Left ventricle myocardium superior (tissue), 1 donor: Measurements from ENCODE around the gene SYT7. TPM values are rescaled to one million over a fixed set of nuclear protein-coding genes. Genes with fewer than 3 reads are reported as not detected.

Experiments used
- ATAC-seq: fragments of 200-7000 bp; cut with Tn5 transposase; one replicate; pipeline ENCODE4 v1.9.1; 2020; ENCODE audit warnings: mild to moderate bottlenecking, moderate library complexity
- DNase-seq: peaks from one replicate; pipeline ENCODE4 v3.0.0-alpha.2; 2020
- intact Hi-C: fragments of 100-400 bp; cut with micrococcal nuclease; formaldehyde crosslinking; loops from one replicate; pipeline ENCODE4 v1.11.0; 2022
- total RNA-seq: library from RNA; stranded (reverse); fragmentation: NEBNext Ultra II Directional; extraction: Animal tissue kit (Norgen Biotek cat#: 25700); gene quantifications from one replicate; pipeline ENCODE4 v1.2.1, GENCODE V29; 2021
- donor health status: DM: no; HTN: yes; CAD: no; lungs with severe emphysema.

SYT7 gene
- total RNA-seq, 1 donor from 2014 or later = 32.5 TPM

- ATAC-seq (no peak), DNase-seq (no peak)
- intact Hi-C loops = no loop called here
These were observed 15.8 kb downstream of the SYT7 start for GRCh38 chr11:61564936-61565696.

GRCh38 chr11:61560751-61561150 is 20.1 kb downstream of the SYT7 start:
- no peak for DNase-seq
- ATAC-seq = no peak
- intact Hi-C loops = no loop called here

- no peak for DNase-seq
- intact Hi-C loops = no loop called here
- ATAC-seq = no peak
These were observed 24.3 kb downstream of the SYT7 start for GRCh38 chr11:61556621-61557020.

GRCh38 chr11:61555978-61556377 is 24.9 kb downstream of the SYT7 start:
- DNase-seq (no peak), ATAC-seq (no peak)
- intact Hi-C loops = no loop called here

GRCh38 chr11:61555051-61555969 is 25.6 kb downstream of the SYT7 start:
- intact Hi-C loops = no loop called here
- ATAC-seq = no peak
- no peak for DNase-seq

- no peak for ATAC-seq
- no peak for DNase-seq
- intact Hi-C loops = no loop called here
These were observed 26.5 kb downstream of the SYT7 start for GRCh38 chr11:61554172-61554988.

GRCh38 chr11:61553373-61554171 is 27.3 kb downstream of the SYT7 start:
- no peak for DNase-seq
- no peak for ATAC-seq
- intact Hi-C loops = no loop called here

- ATAC-seq (peak; percentile 84), DNase-seq (peak; percentile 75)
These were observed 28.7 kb downstream of the SYT7 start for GRCh38 chr11:61552108-61552635.

GRCh38 chr11:61551634-61552033 is 29.2 kb downstream of the SYT7 start:
- ATAC-seq (peak; percentile 86), DNase-seq (peak; percentile 89)
- intact Hi-C loops = no loop called here

More at GRCh38 chr11:61552108-61552635, 28.7 kb downstream of the SYT7 start:
- intact Hi-C loops = no loop called here

- no peak for ATAC-seq
- DNase-seq = no peak
- intact Hi-C loops = no loop called here
These were observed 30.1 kb downstream of the SYT7 start for GRCh38 chr11:61550665-61551227.

- ATAC-seq = peak; percentile 50
These were observed 31.0 kb downstream of the SYT7 start for GRCh38 chr11:61549662-61550568.

GRCh38 chr11:61549177-61549576 is 31.7 kb downstream of the SYT7 start:
- intact Hi-C loops = loop anchor here (10.0 kb wide), 1 partner anchor 1054 kb away; the partner anchor contains the start of gene MS4A12
- no peak for DNase-seq
- ATAC-seq = no peak

More at GRCh38 chr11:61549662-61550568, 31.0 kb downstream of the SYT7 start:
- intact Hi-C loops = loop anchor here (10.0 kb wide), 1 partner anchor 1055 kb away; the partner anchor contains the start of gene MS4A12
- DNase-seq = peak; percentile 75

GRCh38 chr11:61547246-61547645 is 33.6 kb downstream of the SYT7 start:
- DNase-seq (no peak), ATAC-seq (no peak)
- intact Hi-C loops = loop anchor here (10.0 kb wide), 1 partner anchor 1052 kb away; the partner anchor contains the start of gene MS4A12

- intact Hi-C loops = loop anchor here (10.0 kb wide), 1 partner anchor 1052 kb away; the partner anchor contains the start of gene MS4A12
- ATAC-seq (no peak), DNase-seq (no peak)
These were observed 34.2 kb downstream of the SYT7 start for GRCh38 chr11:61546663-61547062.

GRCh38 chr11:61545921-61546320 is 35.0 kb downstream of the SYT7 start:
- intact Hi-C loops = loop anchor here (10.0 kb wide), 1 partner anchor 1051 kb away; the partner anchor contains the start of gene MS4A12
- no peak for ATAC-seq
- no peak for DNase-seq

- DNase-seq (no peak), ATAC-seq (no peak)
- intact Hi-C loops = loop anchor here (10.0 kb wide), 1 partner anchor 1051 kb away; the partner anchor contains the start of gene MS4A12
These were observed 35.5 kb downstream of the SYT7 start for GRCh38 chr11:61545341-61545740.
